ENCODE data around the gene CD28.

DNA sequence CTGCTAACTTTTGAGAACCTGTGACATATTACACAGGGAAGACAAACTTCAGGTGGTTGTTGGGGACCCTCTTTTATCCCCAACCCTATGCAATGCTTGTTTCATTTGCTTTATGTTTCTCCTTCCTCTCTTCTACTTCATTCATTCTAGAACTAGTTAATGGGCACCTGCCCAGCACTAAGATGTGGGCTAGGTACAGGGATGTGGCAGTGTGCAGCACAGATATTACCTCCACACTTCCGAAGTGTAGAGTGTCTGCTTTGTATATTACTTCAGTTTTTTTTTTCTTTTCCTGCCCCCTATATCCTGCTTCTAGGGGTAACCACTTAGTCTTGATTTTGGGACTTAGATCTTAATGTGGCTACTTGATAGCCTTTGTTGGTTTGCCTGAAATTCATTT lies 35.1 kb downstream of the CD28 start:
- no peak for TF ChIP-seq EZH2 (IDR thresholded peaks at IDR 0.05; ENCODE audit: borderline replicate concordance, low read depth, low read length, severe bottlenecking)
- TF ChIP-seq CTCF (IDR thresholded peaks at IDR 0.05; ENCODE audit: borderline replicate concordance, extremely low read depth, low read length, poor library complexity, severe bottlenecking), result no peak

All from DND-41 (cell line).